ENCODE data around the gene ZNRF3. TPM values are rescaled to one million over a fixed set of nuclear protein-coding genes. Genes with fewer than 3 reads are reported as not detected.
A peak's percentile ranks its signal among the peaks of the same experiment; 100 is the strongest.

Gene ZNRF3
- total RNA-seq, 2 donors from 2014 or later: 7.8 to 8.6 TPM

- no peak for ATAC-seq
- H3K27ac ChIP-seq: no peak overlapping the region
- no peaks in the 10 kb centered on the region for H3K27me3 ChIP-seq
- TF ChIP-seq, protein P1, sequence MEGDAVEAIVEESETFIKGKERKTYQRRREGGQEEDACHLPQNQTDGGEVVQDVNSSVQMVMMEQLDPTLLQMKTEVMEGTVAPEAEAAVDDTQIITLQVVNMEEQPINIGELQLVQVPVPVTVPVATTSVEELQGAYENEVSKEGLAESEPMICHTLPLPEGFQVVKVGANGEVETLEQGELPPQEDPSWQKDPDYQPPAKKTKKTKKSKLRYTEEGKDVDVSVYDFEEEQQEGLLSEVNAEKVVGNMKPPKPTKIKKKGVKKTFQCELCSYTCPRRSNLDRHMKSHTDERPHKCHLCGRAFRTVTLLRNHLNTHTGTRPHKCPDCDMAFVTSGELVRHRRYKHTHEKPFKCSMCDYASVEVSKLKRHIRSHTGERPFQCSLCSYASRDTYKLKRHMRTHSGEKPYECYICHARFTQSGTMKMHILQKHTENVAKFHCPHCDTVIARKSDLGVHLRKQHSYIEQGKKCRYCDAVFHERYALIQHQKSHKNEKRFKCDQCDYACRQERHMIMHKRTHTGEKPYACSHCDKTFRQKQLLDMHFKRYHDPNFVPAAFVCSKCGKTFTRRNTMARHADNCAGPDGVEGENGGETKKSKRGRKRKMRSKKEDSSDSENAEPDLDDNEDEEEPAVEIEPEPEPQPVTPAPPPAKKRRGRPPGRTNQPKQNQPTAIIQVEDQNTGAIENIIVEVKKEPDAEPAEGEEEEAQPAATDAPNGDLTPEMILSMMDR (IDR thresholded peaks at IDR 0.05): no peak
- no peak for TF ChIP-seq POLR2A (IDR thresholded peaks at IDR 0.05)
- no peaks in the 10 kb centered on the region for H3K36me3 ChIP-seq (replicated peaks in 1 of 2; ENCODE audit: insufficient read depth in 1 of 2, low read depth in 2 of 2)
- DNase-seq: peak in 1 of 4 donors; percentile 5
- 70 to 72% methylated on average over 5 of the region's 5 CpGs for WGBS, 2 donors
- no peak overlapping the region for H3K4me3 ChIP-seq
- peaks cover 45% of the 10 kb centered on the region for H3K4me1 ChIP-seq
- H3K9me3 ChIP-seq: no peaks in the 10 kb centered on the region
- intact Hi-C loops (cut with DNase I): no loop called here
Observed at GRCh38 chr22:28931844-28932567, 48.6 kb downstream of the ZNRF3 start.

GRCh38 chr22:28933321-28933720, 49.9 kb downstream of the ZNRF3 start:
- Histone ChIP-seq H3K27me3 (no peaks in the 10 kb centered on the region), H3K27ac (no peak overlapping the region), H3K9me3 (no peaks in the 10 kb centered on the region), H3K4me1 (peaks cover 37% of the 10 kb centered on the region), H3K4me3 (no peak overlapping the region), H3K36me3 (replicated peaks in 1 of 2; ENCODE audit: insufficient read depth in 1 of 2, low read depth in 2 of 2) (no peaks in the 10 kb centered on the region)
- intact Hi-C loops (cut with DNase I): no loop called here
- TF ChIP-seq, protein P1 (IDR thresholded peaks at IDR 0.05): no peak
- TF ChIP-seq POLR2A (IDR thresholded peaks at IDR 0.05): no peak
- ATAC-seq (peak; percentile 35), DNase-seq (no peak)
- WGBS, 2 donors: 10 to 15% methylated on average over 2 of the region's 2 CpGs

- no peak overlapping the region for H3K4me3 ChIP-seq
- H3K9me3 ChIP-seq: no peaks in the 10 kb centered on the region
- intact Hi-C loops (cut with DNase I): no loop called here
- H3K27me3 ChIP-seq: no peaks in the 10 kb centered on the region
- no peak overlapping the region for H3K27ac ChIP-seq
- no peak for TF ChIP-seq POLR2A (IDR thresholded peaks at IDR 0.05)
- TF ChIP-seq, protein P1 (IDR thresholded peaks at IDR 0.05): no peak
- WGBS, 2 donors: 60 to 81% methylated on average over 3 of the region's 3 CpGs
- H3K4me1 ChIP-seq: peaks cover 37% of the 10 kb centered on the region
- no peak for ATAC-seq
- peak in 1 of 4 donors; percentile 2 for DNase-seq
- no peaks in the 10 kb centered on the region for H3K36me3 ChIP-seq (replicated peaks in 1 of 2; ENCODE audit: insufficient read depth in 1 of 2, low read depth in 2 of 2)
Observed at GRCh38 chr22:28934026-28934425, 50.7 kb downstream of the ZNRF3 start.

DNA sequence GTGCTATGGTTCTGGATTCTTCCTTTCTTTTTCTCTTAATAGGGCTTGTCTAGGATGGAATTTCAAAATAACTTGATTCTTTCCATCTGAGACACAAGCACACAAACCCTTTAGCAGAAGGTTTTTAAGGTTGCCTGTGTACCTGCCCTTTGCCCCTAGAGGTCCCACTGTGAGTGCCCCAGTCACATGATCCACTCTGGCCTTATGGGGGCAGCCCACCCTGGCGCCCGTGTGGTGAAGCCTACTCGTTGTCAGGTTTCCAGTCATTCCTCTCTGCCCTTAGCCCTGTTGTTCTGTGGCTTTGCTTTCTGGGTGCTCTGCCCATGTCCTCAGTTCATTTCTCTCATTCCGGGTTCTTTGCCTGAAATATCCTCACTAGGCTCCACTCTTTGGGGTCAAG, 51.8 kb downstream of the ZNRF3 start:
- no peaks in the 10 kb centered on the region for H3K36me3 ChIP-seq (replicated peaks in 1 of 2; ENCODE audit: insufficient read depth in 1 of 2, low read depth in 2 of 2)
- no peak overlapping the region for H3K27ac ChIP-seq
- DNase-seq: no peak
- no peaks in the 10 kb centered on the region for H3K27me3 ChIP-seq
- no peak for ATAC-seq
- no peaks in the 10 kb centered on the region for H3K9me3 ChIP-seq
- H3K4me3 ChIP-seq: no peak overlapping the region
- intact Hi-C loops (cut with DNase I): no loop called here
- TF ChIP-seq, protein P1 (IDR thresholded peaks at IDR 0.05): no peak
- TF ChIP-seq POLR2A (IDR thresholded peaks at IDR 0.05): no peak
- 89 to 96% methylated on average over 4 of the region's 4 CpGs for WGBS, 2 donors
- peaks cover 36% of the 10 kb centered on the region for H3K4me1 ChIP-seq

DNA sequence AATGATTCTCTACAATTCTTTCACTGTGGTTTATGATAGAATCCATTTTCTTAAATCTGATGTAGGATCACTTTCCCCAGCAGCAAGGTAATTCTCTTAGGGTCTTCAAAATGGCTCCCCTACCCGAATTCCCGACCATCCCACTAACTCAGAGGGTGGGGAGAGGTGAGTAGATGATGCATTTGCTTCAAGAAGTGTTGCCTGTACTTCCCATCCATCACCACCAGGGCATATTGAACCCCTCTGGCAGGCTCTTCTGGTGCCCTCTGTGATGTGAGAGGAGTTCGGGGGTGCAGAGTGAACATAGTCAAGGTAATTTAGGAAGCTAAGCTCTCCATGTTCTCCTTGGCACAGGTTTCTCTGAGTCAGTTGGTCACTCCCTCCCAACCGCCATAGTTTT, 52.3 kb downstream of the ZNRF3 start:
- peaks cover 36% of the 10 kb centered on the region for H3K4me1 ChIP-seq
- no peak overlapping the region for H3K27ac ChIP-seq
- ATAC-seq (no peak), DNase-seq (no peak)
- no peaks in the 10 kb centered on the region for H3K36me3 ChIP-seq (replicated peaks in 1 of 2; ENCODE audit: insufficient read depth in 1 of 2, low read depth in 2 of 2)
- intact Hi-C loops (cut with DNase I): no loop called here
- TF ChIP-seq, protein P1 (IDR thresholded peaks at IDR 0.05): no peak
- no peak for TF ChIP-seq POLR2A (IDR thresholded peaks at IDR 0.05)
- 92 to 96% methylated on average over 4 of the region's 4 CpGs for WGBS, 2 donors
- no peaks in the 10 kb centered on the region for H3K9me3 ChIP-seq
- no peaks in the 10 kb centered on the region for H3K27me3 ChIP-seq
- H3K4me3 ChIP-seq: no peak overlapping the region

Measured in body of pancreas (tissue), 4 donors.